NB4 (cell line): ENCODE measurements around the gene SENP7.

Source experiments
- DNase-seq: peaks from one replicate; pipeline ENCODE4 v3.0.0; 2010; ENCODE audit warnings: low read depth
- H3K4me3 ChIP-seq: one replicate; pipeline ENCODE4 v1.5.1; 2011; ENCODE audit warnings: mild to moderate bottlenecking, low read depth, low read length, moderate library complexity
- CTCF ChIP-seq: IDR thresholded peaks from one replicate; pipeline ENCODE4 v1.5.1; 2012; ENCODE audit warnings: low read depth, low read length
- MYC ChIP-seq: IDR thresholded peaks from 2 replicates; pipeline ENCODE4 v1.6.1; 2011; ENCODE audit warnings: low read depth, low read length
- POLR2A ChIP-seq: IDR thresholded peaks from 2 replicates; pipeline ENCODE4 v1.6.1; 2011; ENCODE audit warnings: mild to moderate bottlenecking; ENCODE audit not compliant: insufficient read length; ENCODE audit errors: extremely low read depth
- TF ChIP-seq, protein P1 (sequence below): IDR thresholded peaks from 2 replicates; pipeline ENCODE4 v1.6.1; 2011; ENCODE audit warnings: low read depth, low read length

SENP7 gene

DNA sequence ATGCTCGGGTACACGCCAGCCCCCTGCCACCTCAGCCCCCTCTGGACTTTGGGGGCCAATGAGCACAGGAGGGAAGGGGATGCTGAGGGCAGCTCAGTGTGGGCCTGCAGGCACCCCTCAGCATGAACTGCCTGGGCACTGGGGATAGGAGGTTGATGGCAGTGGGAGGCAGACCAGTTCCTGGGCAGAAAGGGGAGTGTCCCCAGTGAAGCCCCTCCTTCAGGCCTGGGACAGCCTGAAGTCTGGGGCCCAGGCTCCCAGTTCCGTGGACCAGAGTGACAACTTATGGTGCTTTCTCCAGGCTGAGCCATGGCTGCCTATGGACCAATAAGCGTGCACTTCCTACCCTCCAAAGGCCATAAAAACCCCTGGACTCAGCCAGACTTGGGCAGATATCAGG is 129.4 kb downstream of the SENP7 start:
- no peak for TF ChIP-seq POLR2A
- no peak for TF ChIP-seq CTCF
- TF ChIP-seq, protein P1, sequence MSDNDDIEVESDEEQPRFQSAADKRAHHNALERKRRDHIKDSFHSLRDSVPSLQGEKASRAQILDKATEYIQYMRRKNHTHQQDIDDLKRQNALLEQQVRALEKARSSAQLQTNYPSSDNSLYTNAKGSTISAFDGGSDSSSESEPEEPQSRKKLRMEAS, result no peak
- TF ChIP-seq MYC, result no peak
- no peak for DNase-seq
- no peak overlapping the region for H3K4me3 ChIP-seq

DNA sequence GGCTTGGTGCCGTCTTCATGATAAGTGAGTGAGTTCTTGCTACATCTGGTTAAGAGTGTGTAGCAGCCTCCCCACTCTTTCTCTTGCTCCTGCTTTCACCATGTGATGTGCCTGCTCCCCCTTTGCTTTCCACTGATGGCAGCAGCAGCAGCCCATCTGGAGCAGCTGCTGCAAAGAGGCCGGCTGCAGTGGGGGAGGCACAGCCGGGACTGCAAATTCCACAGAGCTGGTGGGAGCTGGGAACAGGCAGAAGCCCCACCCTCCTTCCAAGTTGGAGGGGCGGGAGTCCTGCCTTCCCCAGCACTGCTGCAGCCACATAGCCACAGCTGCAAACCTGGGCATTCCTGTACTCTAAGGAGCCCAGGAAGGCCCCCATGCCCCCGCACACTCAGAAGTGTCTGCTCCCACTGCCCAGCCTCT is 129.8 kb downstream of the SENP7 start:
- TF ChIP-seq, protein P1, result no peak
- TF ChIP-seq MYC, result no peak
- TF ChIP-seq POLR2A, result no peak
- TF ChIP-seq CTCF, result no peak
- H3K4me3 ChIP-seq, result no peak overlapping the region
- DNase-seq, result no peak

DNA sequence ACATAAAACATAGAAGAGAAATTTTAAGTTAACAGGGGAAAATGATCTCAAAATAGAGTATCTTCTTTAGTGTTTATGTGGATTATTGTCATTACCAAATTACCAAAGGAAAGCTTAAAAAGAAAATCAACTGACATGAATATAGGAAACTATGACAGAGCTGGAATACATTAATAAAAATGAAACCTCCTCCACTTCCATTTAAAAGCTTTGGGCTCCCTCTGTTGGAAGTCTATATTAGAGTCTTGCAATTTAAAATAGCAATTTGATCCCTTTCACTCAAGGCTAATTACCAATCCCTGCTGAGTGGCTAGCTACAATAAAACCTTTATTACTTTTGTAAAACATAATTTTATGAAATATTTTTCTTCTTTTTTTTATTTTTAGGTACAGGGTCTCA is 131.2 kb downstream of the SENP7 start:
- peak; percentile 38 for DNase-seq
- no peak overlapping the region for H3K4me3 ChIP-seq
- TF ChIP-seq MYC (no peak), CTCF (no peak), POLR2A (no peak)
- TF ChIP-seq, protein P1, result no peak

- no peak for TF ChIP-seq MYC
- no peak for TF ChIP-seq POLR2A
- TF ChIP-seq, protein P1, result no peak
- no peak for TF ChIP-seq CTCF
- no peak overlapping the region for H3K4me3 ChIP-seq
- DNase-seq, result peak; percentile 11
Observed at GRCh38 chr3:101379658-101380376, 133.2 kb downstream of the SENP7 start.

DNA sequence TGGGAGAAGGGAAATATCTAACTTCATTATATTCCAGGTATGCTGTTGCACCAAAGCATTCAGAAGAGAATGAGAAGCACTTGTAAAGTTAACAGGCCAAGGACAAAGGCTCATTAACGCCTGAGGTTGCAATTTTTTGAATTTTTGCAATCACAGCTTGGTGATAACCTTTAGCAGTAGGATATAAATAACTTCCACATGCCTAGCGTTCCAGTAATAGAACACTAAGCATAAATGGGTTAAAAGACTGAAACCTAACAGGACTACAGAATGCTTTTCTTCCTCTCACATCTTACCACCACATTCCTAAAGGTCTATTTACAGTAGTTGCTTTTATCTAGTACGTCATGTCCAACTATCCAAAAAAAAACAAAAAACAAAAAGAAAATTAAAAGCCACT is 135.2 kb downstream of the SENP7 start:
- no peak for DNase-seq
- TF ChIP-seq MYC (no peak), CTCF (no peak), POLR2A (no peak)
- TF ChIP-seq, protein P1, result no peak
- no peak overlapping the region for H3K4me3 ChIP-seq
